Upper lobe of right lung (tissue), 1 donor: ENCODE data around the gene IL36B. TPM values are rescaled to one million over a fixed set of nuclear protein-coding genes. Genes with fewer than 3 reads are reported as not detected.

Experiments used
- ATAC-seq: fragments of 200-7000 bp; cut with Tn5 transposase; one replicate; pipeline ENCODE4 v1.9.1; 2020; ENCODE audit warnings: mild to moderate bottlenecking, moderate library complexity
- DNase-seq: peaks from one replicate; pipeline ENCODE4 v3.0.0-alpha.2; 2020
- H3K27ac ChIP-seq: fragments of 200-600 bp; one replicate; pipeline ENCODE4 v1.8.0; 2022
- H3K27me3 ChIP-seq: fragments of 200-600 bp; one replicate; pipeline ENCODE4 v1.8.0; 2022; ENCODE audit warnings: mild to moderate bottlenecking
- H3K36me3 ChIP-seq: fragments of 200-600 bp; one replicate; pipeline ENCODE4 v1.8.0; 2022
- H3K4me1 ChIP-seq: fragments of 200-600 bp; one replicate; pipeline ENCODE4 v1.8.0; 2022
- H3K4me3 ChIP-seq: fragments of 200-600 bp; one replicate; pipeline ENCODE4 v1.8.0; 2022; ENCODE audit warnings: mild to moderate bottlenecking
- H3K9me3 ChIP-seq: fragments of 200-600 bp; one replicate; pipeline ENCODE4 v1.8.0; 2022
- intact Hi-C: fragments of 100-400 bp; cut with DNase I; formaldehyde crosslinking; loops from one replicate; pipeline ENCODE4 v1.11.0; 2022
- total RNA-seq: library from RNA; stranded (reverse); fragmentation: NEBNext Ultra II Directional; extraction: Animal tissue kit (Norgen Biotek cat#: 25700); gene quantifications from one replicate; pipeline ENCODE4 v1.2.1, GENCODE V29; 2021
- TF ChIP-seq, protein P1 (sequence below): fragments of 200-600 bp; IDR thresholded peaks from one replicate; pipeline ENCODE4 v1.8.0; 2022; ENCODE audit warnings: antibody characterized with exemption
- donor health status: DM: no; HTN: yes; CAD: no; lungs with severe emphysema.

IL36B gene
- total RNA-seq, 1 donor from 2014 or later = not detected

DNA sequence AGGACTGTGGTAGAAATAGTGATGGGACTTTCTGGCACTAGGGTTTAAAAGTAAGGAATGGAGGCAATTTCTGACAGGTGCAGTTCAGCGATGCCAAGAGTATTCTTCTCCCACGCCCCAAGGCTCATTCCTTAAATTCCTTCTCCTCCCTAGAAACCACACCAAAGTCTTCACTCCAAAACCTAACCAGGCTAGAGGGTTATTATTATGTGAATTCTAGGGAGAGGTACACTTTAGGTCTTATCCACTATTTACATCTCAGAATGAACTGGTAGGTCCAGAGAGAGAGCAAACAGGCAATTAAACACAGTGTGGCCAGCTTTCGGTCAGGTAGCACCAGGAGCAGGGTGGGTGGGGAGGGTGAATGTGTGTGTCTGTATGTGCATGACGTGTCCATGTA lies 26.5 kb upstream of the IL36B start:
- ATAC-seq = no peak
- intact Hi-C loops = no loop called here
- Histone ChIP-seq H3K4me3 (no peak overlapping the region), H3K9me3 (no peaks in the 10 kb centered on the region), H3K27me3 (no peaks in the 10 kb centered on the region), H3K4me1 (peaks cover 7% of the 10 kb centered on the region), H3K36me3 (no peaks in the 10 kb centered on the region), H3K27ac (peak overlapping the region; percentile 11)
- TF ChIP-seq, protein P1, sequence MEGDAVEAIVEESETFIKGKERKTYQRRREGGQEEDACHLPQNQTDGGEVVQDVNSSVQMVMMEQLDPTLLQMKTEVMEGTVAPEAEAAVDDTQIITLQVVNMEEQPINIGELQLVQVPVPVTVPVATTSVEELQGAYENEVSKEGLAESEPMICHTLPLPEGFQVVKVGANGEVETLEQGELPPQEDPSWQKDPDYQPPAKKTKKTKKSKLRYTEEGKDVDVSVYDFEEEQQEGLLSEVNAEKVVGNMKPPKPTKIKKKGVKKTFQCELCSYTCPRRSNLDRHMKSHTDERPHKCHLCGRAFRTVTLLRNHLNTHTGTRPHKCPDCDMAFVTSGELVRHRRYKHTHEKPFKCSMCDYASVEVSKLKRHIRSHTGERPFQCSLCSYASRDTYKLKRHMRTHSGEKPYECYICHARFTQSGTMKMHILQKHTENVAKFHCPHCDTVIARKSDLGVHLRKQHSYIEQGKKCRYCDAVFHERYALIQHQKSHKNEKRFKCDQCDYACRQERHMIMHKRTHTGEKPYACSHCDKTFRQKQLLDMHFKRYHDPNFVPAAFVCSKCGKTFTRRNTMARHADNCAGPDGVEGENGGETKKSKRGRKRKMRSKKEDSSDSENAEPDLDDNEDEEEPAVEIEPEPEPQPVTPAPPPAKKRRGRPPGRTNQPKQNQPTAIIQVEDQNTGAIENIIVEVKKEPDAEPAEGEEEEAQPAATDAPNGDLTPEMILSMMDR = no peak
- DNase-seq = no peak

DNA sequence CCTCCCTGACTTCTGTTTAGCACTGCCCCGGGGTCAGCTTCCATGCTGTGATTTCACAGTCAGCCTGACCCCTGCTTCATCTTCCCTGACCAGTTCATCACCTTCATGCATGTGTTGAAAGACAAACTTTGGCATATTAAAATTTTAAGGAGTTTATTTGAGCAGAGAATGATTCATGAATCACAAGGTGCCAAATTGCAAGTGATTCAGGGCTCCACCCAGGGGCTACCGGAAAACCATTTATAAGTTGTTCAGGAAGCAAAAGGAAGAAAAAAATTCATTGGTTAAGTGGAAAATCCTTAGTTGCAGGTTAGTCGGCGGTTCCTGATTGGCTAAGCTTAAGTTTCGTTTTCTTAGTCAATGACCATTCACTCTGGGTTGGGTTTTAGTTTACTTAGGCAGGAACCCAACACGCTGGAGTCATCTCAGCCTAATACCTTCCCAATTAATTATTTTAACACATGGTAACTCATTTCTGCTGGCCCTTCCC lies 25.7 kb upstream of the IL36B start:
- Histone ChIP-seq H3K27ac (peak overlapping the region; percentile 17), H3K4me1 (peaks cover 7% of the 10 kb centered on the region), H3K36me3 (no peaks in the 10 kb centered on the region), H3K9me3 (no peaks in the 10 kb centered on the region), H3K4me3 (no peak overlapping the region), H3K27me3 (no peaks in the 10 kb centered on the region)
- intact Hi-C loops = no loop called here
- TF ChIP-seq, protein P1 = no peak
- no peak for DNase-seq
- peak; percentile 61 for ATAC-seq

DNA sequence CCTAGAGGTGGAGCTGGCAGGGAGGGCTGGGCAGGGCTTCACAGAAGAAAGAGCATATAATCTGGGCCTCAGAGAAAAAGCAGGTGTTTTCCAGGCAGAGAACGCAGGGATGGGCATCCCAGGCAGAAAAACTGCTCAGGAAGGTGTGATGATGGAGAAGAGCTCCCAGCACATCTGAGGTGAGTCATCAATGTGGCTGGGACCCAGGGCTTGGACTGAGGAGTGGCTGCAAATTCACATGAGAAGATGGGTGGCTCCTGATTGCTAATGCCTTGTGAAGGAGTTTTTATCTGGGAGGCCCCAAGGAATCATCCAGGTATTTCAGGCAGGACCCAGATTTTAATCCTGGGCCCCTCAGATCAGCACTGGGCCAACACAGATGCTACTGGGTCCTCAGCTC lies 25.3 kb upstream of the IL36B start:
- DNase-seq = no peak
- peaks cover 7% of the 10 kb centered on the region for H3K4me1 ChIP-seq
- no peak overlapping the region for H3K4me3 ChIP-seq
- intact Hi-C loops = no loop called here
- H3K27me3 ChIP-seq = no peaks in the 10 kb centered on the region
- TF ChIP-seq, protein P1 = no peak
- no peak for ATAC-seq
- H3K27ac ChIP-seq = peak overlapping the region; percentile 17
- no peaks in the 10 kb centered on the region for H3K36me3 ChIP-seq
- H3K9me3 ChIP-seq = no peaks in the 10 kb centered on the region

DNA sequence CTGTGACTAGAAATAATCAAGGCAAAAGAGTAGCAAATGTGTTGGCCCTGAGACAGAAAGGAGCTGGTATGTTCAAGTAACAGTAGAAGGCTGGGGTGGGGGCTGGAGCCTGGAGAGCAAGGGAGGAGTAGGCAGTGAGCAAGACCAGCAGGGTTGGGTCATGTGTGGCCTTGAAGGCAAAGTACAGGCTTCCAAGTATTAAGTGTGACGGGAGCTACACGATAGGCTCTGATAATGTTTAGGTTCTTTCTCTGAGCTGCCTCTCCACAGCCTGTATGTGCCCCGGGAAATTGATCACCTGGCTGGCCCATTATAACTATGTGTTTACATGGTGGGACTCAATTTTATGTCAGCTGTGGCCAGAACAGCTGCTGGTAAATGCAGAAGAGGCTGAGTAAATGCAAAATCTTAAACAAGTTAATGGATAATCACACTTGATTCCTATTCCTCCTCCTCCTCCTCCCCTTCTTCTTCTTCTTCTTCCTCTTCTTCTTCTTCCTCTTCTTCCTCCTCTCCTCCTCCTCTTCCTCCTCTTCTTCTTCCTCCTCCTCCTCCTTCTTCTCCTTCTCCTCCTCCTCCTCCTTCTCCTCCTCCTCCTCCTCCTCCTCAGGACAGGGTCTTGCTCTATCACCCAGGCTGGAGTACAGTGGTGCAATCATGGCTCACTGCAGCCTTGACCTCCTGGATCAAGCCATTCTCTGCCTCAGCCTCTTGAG lies 24.4 kb upstream of the IL36B start:
- TF ChIP-seq, protein P1 = no peak
- H3K4me3 ChIP-seq = no peak overlapping the region
- no peak overlapping the region for H3K27ac ChIP-seq
- ATAC-seq (no peak), DNase-seq (no peak)
- no peaks in the 10 kb centered on the region for H3K36me3 ChIP-seq
- no peaks in the 10 kb centered on the region for H3K9me3 ChIP-seq
- peaks cover 7% of the 10 kb centered on the region for H3K4me1 ChIP-seq
- no peaks in the 10 kb centered on the region for H3K27me3 ChIP-seq
- intact Hi-C loops = no loop called here

DNA sequence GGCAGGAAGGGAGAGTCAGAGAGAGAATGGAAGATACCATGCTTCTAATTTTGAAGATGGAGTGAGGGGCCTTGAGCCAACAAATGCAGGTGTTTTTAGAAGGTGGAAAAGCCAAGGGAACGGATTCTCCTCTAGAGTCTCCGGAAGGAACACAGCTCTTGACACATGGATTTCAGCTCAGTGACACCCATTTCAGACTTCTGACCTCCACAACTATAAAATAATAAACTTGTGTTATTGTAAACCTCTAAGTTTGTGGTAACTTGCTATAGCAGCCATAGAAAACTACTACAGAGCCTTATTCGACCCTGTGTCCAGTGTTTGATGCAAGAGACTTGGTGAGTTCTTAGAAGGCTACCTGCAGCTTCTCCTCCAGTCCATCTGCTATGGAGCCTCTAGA lies 22.9 kb upstream of the IL36B start:
- no peaks in the 10 kb centered on the region for H3K36me3 ChIP-seq
- no peak overlapping the region for H3K27ac ChIP-seq
- H3K9me3 ChIP-seq = no peaks in the 10 kb centered on the region
- TF ChIP-seq, protein P1 = no peak
- DNase-seq = no peak
- no peak for ATAC-seq
- no peak overlapping the region for H3K4me3 ChIP-seq
- peaks cover 7% of the 10 kb centered on the region for H3K4me1 ChIP-seq
- intact Hi-C loops = no loop called here
- H3K27me3 ChIP-seq = no peaks in the 10 kb centered on the region
